ENCODE data around the gene IL17RA. TPM values are rescaled to one million over a fixed set of nuclear protein-coding genes. Genes with fewer than 3 reads are reported as not detected.

Gene IL17RA
- total and polyA plus RNA-seq, 8 donors, result 7.6 to 61.6 (median 8.4) TPM

DNA sequence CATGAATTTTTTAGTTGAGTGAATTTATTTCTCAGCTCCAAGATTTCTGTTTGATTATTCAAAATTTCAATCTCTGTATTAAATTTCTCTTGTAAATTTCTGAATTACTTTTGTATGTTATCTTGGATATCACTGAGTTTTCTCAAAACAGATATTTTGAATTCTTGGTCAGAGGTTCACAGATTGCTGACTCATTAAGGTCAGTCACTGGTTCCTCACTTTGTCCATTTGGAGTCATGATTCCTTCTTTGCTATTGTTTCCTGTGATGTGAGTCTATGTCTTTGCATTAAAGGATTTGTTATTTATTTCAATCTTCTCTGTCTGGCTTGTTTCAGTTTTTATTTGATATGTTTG lies 10.2 kb upstream of the IL17RA start:
- intact Hi-C loops (cut with DNase I), result no loop called here
- no peaks in the 10 kb centered on the region for H3K36me3 ChIP-seq
- peaks cover 0 to 19% of the 10 kb centered on the region in 2 donors for H3K4me1 ChIP-seq
- TF ChIP-seq, protein P1, sequence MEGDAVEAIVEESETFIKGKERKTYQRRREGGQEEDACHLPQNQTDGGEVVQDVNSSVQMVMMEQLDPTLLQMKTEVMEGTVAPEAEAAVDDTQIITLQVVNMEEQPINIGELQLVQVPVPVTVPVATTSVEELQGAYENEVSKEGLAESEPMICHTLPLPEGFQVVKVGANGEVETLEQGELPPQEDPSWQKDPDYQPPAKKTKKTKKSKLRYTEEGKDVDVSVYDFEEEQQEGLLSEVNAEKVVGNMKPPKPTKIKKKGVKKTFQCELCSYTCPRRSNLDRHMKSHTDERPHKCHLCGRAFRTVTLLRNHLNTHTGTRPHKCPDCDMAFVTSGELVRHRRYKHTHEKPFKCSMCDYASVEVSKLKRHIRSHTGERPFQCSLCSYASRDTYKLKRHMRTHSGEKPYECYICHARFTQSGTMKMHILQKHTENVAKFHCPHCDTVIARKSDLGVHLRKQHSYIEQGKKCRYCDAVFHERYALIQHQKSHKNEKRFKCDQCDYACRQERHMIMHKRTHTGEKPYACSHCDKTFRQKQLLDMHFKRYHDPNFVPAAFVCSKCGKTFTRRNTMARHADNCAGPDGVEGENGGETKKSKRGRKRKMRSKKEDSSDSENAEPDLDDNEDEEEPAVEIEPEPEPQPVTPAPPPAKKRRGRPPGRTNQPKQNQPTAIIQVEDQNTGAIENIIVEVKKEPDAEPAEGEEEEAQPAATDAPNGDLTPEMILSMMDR (IDR thresholded peaks at IDR 0.05), result no peak
- no peak for DNase-seq
- no peaks in the 10 kb centered on the region for H3K9me3 ChIP-seq
- ATAC-seq, result no peak
- H3K27me3 ChIP-seq, result no peaks in the 10 kb centered on the region
- H3K27ac ChIP-seq, result no peak overlapping the region
- no peak overlapping the region for H3K4me3 ChIP-seq

DNA sequence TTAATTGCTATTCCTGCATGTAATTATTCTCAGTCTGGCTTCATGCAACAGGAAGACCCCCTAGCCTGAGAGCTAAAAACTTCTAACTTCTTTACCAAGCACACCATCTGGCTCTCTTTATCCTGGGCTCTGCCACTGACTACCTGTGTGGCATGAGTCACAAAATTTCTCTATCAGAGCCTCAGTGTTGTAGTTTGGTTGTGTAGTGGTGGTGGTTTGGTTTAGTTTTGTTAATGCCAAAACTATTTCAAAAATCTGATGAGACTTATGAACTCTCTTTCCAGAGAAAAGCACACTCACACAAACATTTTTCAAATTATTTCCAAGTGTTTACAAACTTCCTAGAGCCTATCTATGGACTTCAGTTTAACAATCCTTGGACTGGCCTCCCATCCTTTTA lies 7.5 kb upstream of the IL17RA start:
- ATAC-seq (no peak), DNase-seq (no peak)
- Histone ChIP-seq H3K36me3 (no peaks in the 10 kb centered on the region), H3K9me3 (no peaks in the 10 kb centered on the region), H3K4me3 (no peak overlapping the region), H3K4me1 (peaks cover 0 to 19% of the 10 kb centered on the region in 2 donors), H3K27ac (no peak overlapping the region), H3K27me3 (no peaks in the 10 kb centered on the region)
- intact Hi-C loops (cut with DNase I), result no loop called here
- TF ChIP-seq, protein P1 (IDR thresholded peaks at IDR 0.05), result no peak

DNA sequence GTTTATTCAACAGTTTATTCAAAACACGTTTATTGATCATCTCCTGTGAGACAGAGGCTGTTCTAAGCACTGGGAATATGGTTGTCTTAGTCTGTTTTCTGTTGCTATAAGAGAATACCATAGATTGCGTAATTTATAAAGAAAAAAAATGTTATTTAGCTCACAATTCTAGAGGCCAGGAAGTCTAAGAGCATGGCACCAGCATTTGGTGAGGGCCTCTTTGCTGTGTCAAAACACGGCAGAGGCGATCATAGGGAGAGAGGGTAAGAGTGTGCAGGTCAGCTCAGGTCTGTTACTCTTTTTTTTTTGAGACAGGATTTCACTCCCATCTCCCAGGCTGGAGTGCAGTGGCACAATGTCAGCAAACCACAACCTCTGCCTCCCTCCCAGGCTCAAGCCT lies 5.2 kb upstream of the IL17RA start:
- no peak for ATAC-seq
- Histone ChIP-seq H3K27ac (no peak overlapping the region), H3K4me3 (no peak overlapping the region), H3K27me3 (no peaks in the 10 kb centered on the region), H3K4me1 (peaks cover 0 to 29% of the 10 kb centered on the region in 2 donors), H3K9me3 (no peaks in the 10 kb centered on the region), H3K36me3 (no peaks in the 10 kb centered on the region)
- TF ChIP-seq, protein P1 (IDR thresholded peaks at IDR 0.05), result no peak
- intact Hi-C loops (cut with DNase I), result no loop called here
- no peak for DNase-seq

GRCh38 chr22:17083255-17083654 lies 1.5 kb upstream of the IL17RA start:
- Histone ChIP-seq H3K9me3 (no peaks in the 10 kb centered on the region), H3K36me3 (no peaks in the 10 kb centered on the region), H3K27me3 (no peaks in the 10 kb centered on the region), H3K4me1 (peaks cover 0 to 37% of the 10 kb centered on the region in 2 donors), H3K4me3 (no peak overlapping the region), H3K27ac (no peak overlapping the region)
- ATAC-seq, result no peak
- TF ChIP-seq, protein P1 (IDR thresholded peaks at IDR 0.05), result no peak
- no peak for DNase-seq
- intact Hi-C loops (cut with DNase I), result no loop called here

GRCh38 chr22:17083811-17084441 lies 874 bp upstream of the IL17RA start:
- peaks cover 0 to 44% of the 10 kb centered on the region in 2 donors for H3K4me1 ChIP-seq
- intact Hi-C loops (cut with DNase I), result no loop called here
- peak overlapping the region; percentile 87 to 93 for H3K4me3 ChIP-seq
- TF ChIP-seq, protein P1 (IDR thresholded peaks at IDR 0.05), result no peak
- H3K9me3 ChIP-seq, result no peaks in the 10 kb centered on the region
- no peaks in the 10 kb centered on the region for H3K27me3 ChIP-seq
- DNase-seq, result peak in 1 of 4 donors; percentile 82
- H3K27ac ChIP-seq, result peak overlapping the region; percentile 93 to 100
- no peaks in the 10 kb centered on the region for H3K36me3 ChIP-seq
- no peak for ATAC-seq
